Heart left ventricle (tissue), 13 donors: Measurements from ENCODE around the gene MMAB.

Experiments used
- POLR2A ChIP-seq, 2 donors: fragments of 450-650 bp; IDR thresholded peaks; one replicate each; pipeline ENCODE4 v1.6.1; 2017; ENCODE audit warnings: antibody characterized with exemption in 2 of 2, mild to moderate bottlenecking in 2 of 2, moderate library complexity in 2 of 2
- TF ChIP-seq, protein P1 (sequence below), 12 donors: fragments of 200-600 bp; sonication (generic) in 4 of 12; IDR thresholded peaks; one replicate each; pipeline versions ENCODE4 v1.5.0 to v1.8.0; 2018 to 2022; ENCODE audit warnings: antibody characterized with exemption in 12 of 12, mild to moderate bottlenecking in 5 of 12
- donor health status: ischemic (EF 13 %, LVEDD 7.1; RV severe dilation, severe dysfunction).
- donor health status: DM: no; HTN: yes; CAD: no.
- donor health status: DM: no; HTN: no; CAD: no.
- donor health status: ischemic (EF 25% LVEDD 6.9; RV normal size, moderate dysfunction).
- donor health status: ischemic (EF 25% LVEDD 5.7; RV mildly dilated, moderate dysfunction).
- donor health status: ischemic (EF 35%, LVEDD 5.7; RV mildly dilated, moderate dysfunction).
- donor health status: nonischemic (EF 11% LVEDD 7.7; RV severe dilation, severe dysfunction).
- donor health status: DM: yes; HTN: yes; CAD: no.
- donor health status: PGD.
- donor health status: ischemic (EF 29% LVEDD 5.4; RV normal size, mild dysfunction).
- donor health status: nonischemic (EF 23%, LVEDD 6.1; RV moderate dilation, normal function).

DNA sequence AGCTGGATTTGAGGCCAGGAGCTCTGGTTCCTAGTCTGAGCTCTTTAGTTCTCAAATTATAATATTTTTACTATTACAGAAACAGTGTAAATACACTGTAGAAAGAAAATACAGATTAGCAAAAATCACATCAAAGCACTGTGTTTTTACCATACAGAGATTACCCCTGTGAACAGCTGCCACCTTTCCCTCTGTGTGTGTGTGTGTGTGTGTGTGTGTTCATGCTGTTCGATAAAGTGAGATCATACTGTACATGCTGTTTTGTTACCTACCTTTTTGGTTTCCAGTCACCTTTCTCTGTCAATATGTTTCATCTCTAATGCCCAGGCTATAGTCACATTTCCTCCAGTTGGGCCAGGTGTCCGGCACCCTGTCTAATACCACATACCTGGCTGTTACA lies 27.2 kb upstream of the MMAB start:
- TF ChIP-seq, protein P1, sequence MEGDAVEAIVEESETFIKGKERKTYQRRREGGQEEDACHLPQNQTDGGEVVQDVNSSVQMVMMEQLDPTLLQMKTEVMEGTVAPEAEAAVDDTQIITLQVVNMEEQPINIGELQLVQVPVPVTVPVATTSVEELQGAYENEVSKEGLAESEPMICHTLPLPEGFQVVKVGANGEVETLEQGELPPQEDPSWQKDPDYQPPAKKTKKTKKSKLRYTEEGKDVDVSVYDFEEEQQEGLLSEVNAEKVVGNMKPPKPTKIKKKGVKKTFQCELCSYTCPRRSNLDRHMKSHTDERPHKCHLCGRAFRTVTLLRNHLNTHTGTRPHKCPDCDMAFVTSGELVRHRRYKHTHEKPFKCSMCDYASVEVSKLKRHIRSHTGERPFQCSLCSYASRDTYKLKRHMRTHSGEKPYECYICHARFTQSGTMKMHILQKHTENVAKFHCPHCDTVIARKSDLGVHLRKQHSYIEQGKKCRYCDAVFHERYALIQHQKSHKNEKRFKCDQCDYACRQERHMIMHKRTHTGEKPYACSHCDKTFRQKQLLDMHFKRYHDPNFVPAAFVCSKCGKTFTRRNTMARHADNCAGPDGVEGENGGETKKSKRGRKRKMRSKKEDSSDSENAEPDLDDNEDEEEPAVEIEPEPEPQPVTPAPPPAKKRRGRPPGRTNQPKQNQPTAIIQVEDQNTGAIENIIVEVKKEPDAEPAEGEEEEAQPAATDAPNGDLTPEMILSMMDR (IDR thresholded peaks at IDR 0.05): no peak
- TF ChIP-seq POLR2A (IDR thresholded peaks at IDR 0.05): no peak
